KMS-11 (cell line): Measurements from ENCODE around the gene PARP3.

Experiments
- H2AFZ ChIP-seq: fragments of 200-600 bp; sonication (generic); 2 replicates; pipeline ENCODE4 v1.6.1; 2016; ENCODE audit warnings: antibody characterized with exemption, mixed run types, low read depth
- H3K27ac ChIP-seq: fragments of 200-600 bp; sonication (generic); 2 replicates; pipeline ENCODE4 v1.6.1; 2016; ENCODE audit warnings: mild to moderate bottlenecking, mixed run types
- H3K27me3 ChIP-seq: fragments of 200-600 bp; sonication (generic); 2 replicates; pipeline ENCODE4 v1.6.1; 2017; ENCODE audit warnings: mild to moderate bottlenecking, low read depth, mixed run types, moderate library complexity; ENCODE audit not compliant: insufficient read depth
- H3K36me3 ChIP-seq: fragments of 200-600 bp; sonication (generic); 2 replicates; pipeline ENCODE4 v1.6.1; 2017; ENCODE audit warnings: mild to moderate bottlenecking, mixed run types; ENCODE audit not compliant: insufficient read depth
- H3K4me1 ChIP-seq: fragments of 200-600 bp; sonication (generic); 2 replicates; pipeline ENCODE4 v1.6.1; 2016; ENCODE audit warnings: mild to moderate bottlenecking, low read depth, mixed run types; ENCODE audit not compliant: poor library complexity, severe bottlenecking
- H3K4me2 ChIP-seq: fragments of 200-600 bp; sonication (generic); 2 replicates; pipeline ENCODE4 v1.7.0; 2016; ENCODE audit warnings: mild to moderate bottlenecking, mixed run types
- H3K4me3 ChIP-seq: fragments of 200-600 bp; sonication (generic); IDR thresholded peaks from 2 replicates; pipeline ENCODE4 v1.6.1; 2017; ENCODE audit warnings: low read depth, low read length, mixed read lengths; ENCODE audit not compliant: insufficient read depth
- H3K79me2 ChIP-seq: fragments of 200-600 bp; sonication (generic); 2 replicates; pipeline ENCODE4 v1.6.1; 2016; ENCODE audit warnings: low read depth, mixed run types; ENCODE audit not compliant: insufficient read depth
- H3K9ac ChIP-seq: fragments of 200-600 bp; sonication (generic); 2 replicates; pipeline ENCODE4 v1.6.1; 2016; ENCODE audit warnings: mild to moderate bottlenecking, mixed run types
- H4K20me1 ChIP-seq: fragments of 200-600 bp; sonication (generic); 2 replicates; pipeline ENCODE4 v1.6.1; 2016; ENCODE audit warnings: mild to moderate bottlenecking, mixed run types; ENCODE audit not compliant: insufficient read depth
- CTCF ChIP-seq: fragments of 200-600 bp; sonication (generic); conservative IDR thresholded peaks from 2 replicates; pipeline ENCODE4 v1.6.1; 2017; ENCODE audit warnings: low read depth, mild to moderate bottlenecking, antibody characterized with exemption, low read length, moderate library complexity, mixed read lengths

PARP3 gene

GRCh38 chr3:51970606-51971300 lies 28.6 kb downstream of the PARP3 start:
- H3K79me2 ChIP-seq: 0 out of 2 replicates have a peak, but pooled peaks cover 5% of the 10 kb centered on the region
- no peaks in the 10 kb centered on the region for H3K27me3 ChIP-seq
- H3K27ac ChIP-seq: no peak overlapping the region
- no peak overlapping the region for H2AFZ ChIP-seq
- H3K4me1 ChIP-seq: peaks cover 11% of the 10 kb centered on the region
- no peak overlapping the region for H3K9ac ChIP-seq
- H3K36me3 ChIP-seq: no peaks in the 10 kb centered on the region
- H3K4me3 ChIP-seq: no peak overlapping the region
- no peaks in the 10 kb centered on the region for H4K20me1 ChIP-seq
- H3K4me2 ChIP-seq: no peak overlapping the region
- no peak for TF ChIP-seq CTCF

DNA sequence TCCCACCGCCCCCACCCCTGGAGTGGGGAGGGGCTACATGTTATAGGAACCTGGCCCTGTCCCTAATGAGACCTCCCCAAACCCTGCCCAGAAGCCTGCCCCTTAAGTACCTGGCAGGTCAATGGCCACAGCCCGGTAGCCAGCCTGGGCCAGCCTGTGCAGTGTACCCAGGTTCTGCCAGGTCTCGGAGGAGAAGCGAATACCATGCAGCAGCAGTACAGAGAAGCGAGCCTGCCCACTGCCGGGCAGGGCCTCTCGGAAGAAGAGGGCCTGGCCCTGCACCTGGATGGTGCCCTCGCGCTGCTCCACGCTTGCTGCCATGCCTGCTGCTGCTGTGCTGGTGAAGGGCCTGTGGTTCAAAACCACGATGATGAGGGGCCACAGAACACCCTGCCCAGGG lies 29.2 kb downstream of the PARP3 start:
- H3K27ac ChIP-seq: no peak overlapping the region
- H3K4me3 ChIP-seq: no peak overlapping the region
- H3K79me2 ChIP-seq: 0 out of 2 replicates have a peak, but pooled peaks cover 5% of the 10 kb centered on the region
- H3K4me2 ChIP-seq: no peak overlapping the region
- H2AFZ ChIP-seq: no peak overlapping the region
- H4K20me1 ChIP-seq: no peaks in the 10 kb centered on the region
- no peak for TF ChIP-seq CTCF
- H3K4me1 ChIP-seq: peaks cover 12% of the 10 kb centered on the region
- no peaks in the 10 kb centered on the region for H3K36me3 ChIP-seq
- H3K9ac ChIP-seq: no peak overlapping the region
- no peaks in the 10 kb centered on the region for H3K27me3 ChIP-seq

DNA sequence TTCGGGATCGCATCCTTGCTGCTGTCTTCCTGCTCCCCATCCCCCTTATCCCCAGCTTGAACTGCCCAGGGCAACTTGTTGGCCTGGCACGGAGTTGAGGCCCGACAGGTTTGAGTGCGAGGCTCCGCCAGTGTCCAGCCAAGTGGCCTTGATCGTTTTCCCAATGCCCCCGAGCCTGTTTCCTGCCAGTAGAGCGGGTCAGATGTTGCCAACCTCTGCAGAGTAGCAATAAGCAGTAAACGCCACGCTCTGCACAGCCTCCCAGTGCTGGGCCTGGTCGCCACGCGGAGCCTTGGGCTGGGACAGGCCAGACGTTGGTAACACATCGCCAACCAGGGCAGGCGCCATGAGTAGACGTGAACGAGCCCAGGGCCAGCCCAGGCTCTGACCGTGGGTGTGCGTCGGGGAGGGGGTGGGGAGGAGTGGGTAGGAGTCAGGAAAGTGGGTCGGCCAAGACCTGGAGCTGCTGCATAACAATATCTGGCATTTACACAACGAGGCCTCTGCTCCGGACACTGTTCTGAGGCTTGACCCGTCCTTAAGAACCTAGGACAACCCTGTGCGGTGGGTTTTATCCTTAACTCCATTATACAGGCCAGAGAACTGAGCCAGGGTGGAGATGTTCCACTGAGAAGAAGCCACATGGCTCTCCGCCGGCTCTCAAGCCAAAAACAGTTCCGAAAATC lies 32.3 kb downstream of the PARP3 start:
- Histone ChIP-seq H3K9ac (peak overlapping the region; percentile 67), H3K4me3 (no peak overlapping the region), H3K27me3 (no peaks in the 10 kb centered on the region), H3K4me1 (peaks cover 12% of the 10 kb centered on the region), H3K36me3 (no peaks in the 10 kb centered on the region), H3K27ac (peak overlapping the region; percentile 57), H4K20me1 (no peaks in the 10 kb centered on the region), H3K79me2 (0 out of 2 replicates have a peak, but pooled peaks cover 5% of the 10 kb centered on the region), H2AFZ (peak overlapping the region; percentile 76), H3K4me2 (peak overlapping the region; percentile 82)
- peak; percentile 45 for TF ChIP-seq CTCF

DNA sequence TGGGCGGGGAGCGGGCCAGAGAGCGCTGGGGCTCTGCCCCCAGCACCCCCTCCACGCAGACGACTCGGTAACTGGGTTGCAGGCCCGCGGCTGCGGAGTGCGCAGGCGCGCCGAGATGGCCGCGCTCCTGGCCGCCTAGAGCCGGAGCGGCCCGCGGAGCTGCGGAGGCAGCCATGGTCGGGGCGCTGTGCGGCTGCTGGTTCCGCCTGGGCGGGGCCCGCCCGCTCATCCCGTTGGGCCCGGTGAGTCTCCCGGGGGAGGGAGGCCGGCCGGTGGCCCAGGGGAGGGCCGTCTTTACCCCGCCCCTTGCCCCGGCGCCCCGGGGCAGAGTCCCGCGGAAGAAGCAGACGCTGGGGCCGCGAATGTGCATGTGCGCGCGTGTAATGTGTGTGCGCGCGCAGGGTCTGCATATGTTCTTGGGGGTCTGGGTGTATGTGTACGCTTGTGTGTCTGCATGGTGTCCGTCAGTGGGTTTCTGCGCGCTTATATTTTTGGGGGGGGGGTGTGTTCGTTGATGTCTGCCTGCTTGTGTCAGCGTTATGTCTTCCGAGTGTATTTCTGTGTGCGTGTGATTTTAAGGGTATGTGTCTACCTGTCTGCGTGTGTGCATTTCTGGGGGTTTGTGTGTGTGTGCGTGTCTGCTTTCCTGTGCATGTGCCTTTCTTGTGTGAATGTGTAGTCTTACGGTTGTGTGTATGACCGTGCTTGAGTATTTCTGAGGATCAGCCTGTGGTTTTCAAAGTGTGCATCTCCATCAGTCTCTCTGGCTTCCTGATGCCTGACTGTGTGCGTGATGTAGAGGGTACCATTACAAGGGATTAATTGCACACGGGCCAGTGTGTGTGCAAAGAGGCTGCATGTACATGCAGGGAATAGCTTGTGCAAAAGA lies 33.0 kb downstream of the PARP3 start, which contains the start of gene ABHD14A:
TSS of gene ABHD14A (plus strand) at position 102 of the 889 bp plus-strand sequence. CDS start at position 174, 72 bp downstream.
- H3K27ac ChIP-seq: peak within 1 kb of the TSS; percentile 57

More for the DNA sequence above, 33.0 kb downstream of the PARP3 start, which contains the start of gene ABHD14A:
- Histone ChIP-seq H3K4me1 (peaks cover 12% of the 10 kb centered on the region), H3K27me3 (no peaks in the 10 kb centered on the region), H2AFZ (peak within 1 kb of the TSS; percentile 76), H4K20me1 (no peaks in the 10 kb centered on the region), H3K4me3 (no peak within 1 kb of the TSS), H3K4me2 (peak within 1 kb of the TSS; percentile 82), H3K36me3 (no peaks in the 10 kb centered on the region), H3K9ac (peak within 1 kb of the TSS; percentile 69), H3K79me2 (0 out of 2 replicates have a peak, but pooled peaks cover 5% of the 10 kb centered on the region)
- TF ChIP-seq CTCF: no peak
